Aorta (tissue), 5 donors: ENCODE measurements around the gene RASGEF1C. TPM values are rescaled to one million over a fixed set of nuclear protein-coding genes. Genes with fewer than 3 reads are reported as not detected.
A peak's percentile ranks its signal among the peaks of the same experiment; 100 is the strongest.

Experiments used
- ATAC-seq: fragments of 200-7000 bp; cut with Tn5 transposase; one replicate; pipeline ENCODE4 v1.9.1; 2022; ENCODE audit warnings: moderate library complexity; ENCODE audit not compliant: low FRiP score
- DNase-seq, 2 donors: peaks; one replicate each; pipeline ENCODE4 v3.0.0-alpha.2; 2020
- H3K27ac ChIP-seq, 2 donors: one replicate each; pipeline ENCODE4 v1.5.1; 2013; ENCODE audit warnings: low read length in 2 of 2, mild to moderate bottlenecking in 2 of 2, moderate library complexity in 2 of 2, control low read depth in 1 of 2, inconsistent platforms in 1 of 2, low read depth in 1 of 2
- H3K27me3 ChIP-seq, 2 donors: one replicate each; pipeline ENCODE4 v1.6.1; 2013; ENCODE audit warnings: control low read depth in 1 of 2, low read length in 1 of 2, mild to moderate bottlenecking in 1 of 2, moderate library complexity in 1 of 2; ENCODE audit not compliant: insufficient read depth in 2 of 2, control insufficient read depth in 1 of 2
- H3K36me3 ChIP-seq, 2 donors: one replicate each; pipeline ENCODE4 v1.6.1; 2013; ENCODE audit warnings: control low read depth in 1 of 2, low read length in 1 of 2, mild to moderate bottlenecking in 1 of 2; ENCODE audit not compliant: insufficient read depth in 2 of 2, control insufficient read depth in 1 of 2
- H3K4me1 ChIP-seq, 2 donors: one replicate each; pipeline ENCODE4 v1.6.1; 2013; ENCODE audit warnings: low read length in 2 of 2, control low read depth in 1 of 2, mild to moderate bottlenecking in 1 of 2, moderate library complexity in 1 of 2; ENCODE audit not compliant: insufficient read depth in 2 of 2, control insufficient read depth in 1 of 2
- H3K4me3 ChIP-seq, 2 donors: one replicate each; pipeline ENCODE4 v1.5.1; 2013; ENCODE audit warnings: low read length in 2 of 2, control low read depth in 1 of 2, mild to moderate bottlenecking in 1 of 2
- H3K9me3 ChIP-seq: one replicate; pipeline ENCODE4 v1.6.1; 2013; ENCODE audit warnings: mild to moderate bottlenecking, low read length; ENCODE audit not compliant: control insufficient read depth
- WGBS, 2 donors: extraction: QIAGEN DNeasy Blood & Tissue Kit; methylation state at CpG; one replicate each; pipeline ENCODE4 v1.1.7; 2013; 5-methylcytosine and 5-hydroxymethylcytosine counted together
- intact Hi-C, 2 donors: fragments of 100-400 bp; cut with DNase I; formaldehyde crosslinking; loops; one replicate each; pipeline versions ENCODE4 v1.14.2 to v1.15.0; 2022
- polyA plus RNA-seq, 2 donors: library from polyadenylated mRNA; stranded (reverse); fragments of 200-250 nt; gene quantifications; one replicate each; pipeline ENCODE4 v1.2.3, GENCODE V29; 2013
- total RNA-seq, 2 donors: library from RNA; stranded (reverse); fragmentation: NEBNext Ultra II Directional; extraction: Animal tissue kit (Norgen Biotek cat#: 25700); gene quantifications; one replicate each; pipeline ENCODE4 v1.2.1, GENCODE V29; 2021
- donor health status: healthy with polysubstance abuse.
- donor health status: Bipolar disorder and iron deficiency.
- donor health status: DM: no; HTN: no; CAD: no.
- donor health status: DM: no; HTN: no; CAD: no.
- donor health status: DM: yes; HTN: yes; CAD: no.

Gene RASGEF1C
- total and polyA plus RNA-seq, 4 donors = 0.66 to 1.2 TPM; not detected in 2

- H3K4me1 ChIP-seq = no peaks in the 10 kb centered on the region
- DNase-seq (no peak), ATAC-seq (no peak)
- H3K9me3 ChIP-seq = no peaks in the 10 kb centered on the region
- intact Hi-C loops = loop anchor here in 1 of 2 donors (5.0 to 10.0 kb wide), 2 partner anchors 165 to 518 kb away; partner anchors contain the start of genes RUFY1 and TBC1D9B
- 76 to 80% methylated on average over 25 of the region's 25 CpGs for WGBS, 2 donors
- no peak overlapping the region for H3K27ac ChIP-seq
- no peak overlapping the region for H3K4me3 ChIP-seq
- H3K36me3 ChIP-seq = no peaks in the 10 kb centered on the region
- H3K27me3 ChIP-seq = no peaks in the 10 kb centered on the region
Observed at GRCh38 chr5:180072556-180072955, 136.5 kb downstream of the RASGEF1C start.

DNA sequence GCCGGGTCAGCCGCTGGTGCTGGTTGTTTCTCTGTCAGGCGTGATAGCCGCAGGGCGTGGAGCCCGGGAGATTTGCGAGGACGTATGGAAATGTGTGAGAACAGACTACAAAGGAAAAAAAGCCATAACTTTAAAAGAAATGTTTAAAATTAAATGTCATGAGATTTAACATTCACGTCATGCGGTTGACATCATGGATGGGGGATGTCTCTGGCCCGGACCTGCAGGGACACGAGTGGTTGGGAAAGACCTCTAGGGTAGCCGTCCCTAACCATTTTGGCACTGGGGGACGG is 136.8 kb downstream of the RASGEF1C start:
- no peak for ATAC-seq
- Histone ChIP-seq H3K36me3 (no peaks in the 10 kb centered on the region), H3K4me3 (no peak overlapping the region), H3K4me1 (no peaks in the 10 kb centered on the region), H3K27ac (no peak overlapping the region), H3K27me3 (no peaks in the 10 kb centered on the region), H3K9me3 (no peaks in the 10 kb centered on the region)
- DNase-seq = no peak
- 12 to 14% methylated on average over 14 of the region's 14 CpGs for WGBS, 2 donors
- intact Hi-C loops = loop anchor here in 1 of 2 donors (5.0 to 10.0 kb wide), 2 partner anchors 165 to 517 kb away; partner anchors contain the start of genes RUFY1 and TBC1D9B

DNA sequence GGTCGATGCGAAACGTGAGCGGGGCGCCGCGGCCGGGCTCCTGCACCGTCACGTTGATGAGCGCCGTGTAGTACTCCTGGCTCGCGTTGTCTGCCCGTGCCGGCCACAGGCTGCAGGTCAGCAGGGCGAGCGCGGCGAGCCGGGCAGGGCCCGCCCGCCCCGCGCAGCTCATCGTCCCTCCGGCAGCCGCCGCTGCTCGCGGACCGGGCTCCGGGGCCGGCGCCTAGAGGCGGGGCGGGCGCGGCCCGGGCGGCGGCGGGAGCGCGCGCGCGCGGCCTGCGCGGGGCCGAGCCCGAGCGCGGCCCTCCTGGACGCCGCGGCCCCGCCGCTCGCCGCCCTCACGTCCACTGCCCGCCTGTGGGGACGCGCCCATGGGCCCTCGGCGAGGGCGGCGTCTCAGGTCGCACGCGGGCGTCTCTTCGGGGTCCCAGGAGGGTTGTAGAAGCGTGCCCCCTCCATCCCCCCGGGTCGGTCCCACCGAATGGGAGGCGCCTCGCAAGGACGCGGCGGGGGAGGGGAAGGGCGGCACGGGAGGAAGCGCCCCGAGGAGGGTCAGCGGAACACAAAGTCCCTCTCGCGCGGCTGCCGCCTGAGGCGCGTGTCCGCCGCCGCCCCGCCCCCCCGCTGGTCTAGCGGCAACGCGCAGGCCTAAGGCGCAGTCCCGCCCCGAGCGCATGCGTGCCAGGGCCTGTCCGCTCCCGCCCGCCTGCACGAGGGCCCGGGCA is 137.3 kb downstream of the RASGEF1C start, which contains the start of gene RNF130:
TSS of gene RNF130 (minus strand) at position 229 of the 725 bp plus-strand sequence. CDS start at position 172, 57 bp downstream.
- DNase-seq = peak; percentile 97 to 98
- peak; percentile 98 for ATAC-seq
- Histone ChIP-seq H3K27me3 (no peaks in the 10 kb centered on the region), H3K9me3 (no peaks in the 10 kb centered on the region), H3K27ac (peak within 1 kb of the TSS; percentile 31 to 83), H3K36me3 (no peaks in the 10 kb centered on the region), H3K4me3 (peak within 1 kb of the TSS; percentile 77 to 91), H3K4me1 (no peaks in the 10 kb centered on the region)
- WGBS, 2 donors = 0 to 1% methylated on average over 37 to 113 of the region's 113 CpGs
- intact Hi-C loops = loop anchor here in 1 of 2 donors (5.0 to 10.0 kb wide), 2 partner anchors 164 to 517 kb away; partner anchors contain the start of genes RUFY1 and TBC1D9B

GRCh38 chr5:180070756-180071530 is 138.1 kb downstream of the RASGEF1C start:
- WGBS, 2 donors = 1% methylated on average over 46 to 48 of the region's 48 CpGs
- Histone ChIP-seq H3K36me3 (no peaks in the 10 kb centered on the region), H3K4me3 (peak overlapping the region; percentile 77 to 91), H3K27ac (peak overlapping the region in 1 of 2 donors; percentile 73), H3K9me3 (no peaks in the 10 kb centered on the region), H3K4me1 (no peaks in the 10 kb centered on the region), H3K27me3 (no peaks in the 10 kb centered on the region)
- intact Hi-C loops = loop anchor here in 1 of 2 donors (5.0 to 10.0 kb wide), 2 partner anchors 164 to 516 kb away; partner anchors contain the start of genes RUFY1 and TBC1D9B
- DNase-seq = peak; percentile 69 to 87
- ATAC-seq = peak; percentile 44

DNA sequence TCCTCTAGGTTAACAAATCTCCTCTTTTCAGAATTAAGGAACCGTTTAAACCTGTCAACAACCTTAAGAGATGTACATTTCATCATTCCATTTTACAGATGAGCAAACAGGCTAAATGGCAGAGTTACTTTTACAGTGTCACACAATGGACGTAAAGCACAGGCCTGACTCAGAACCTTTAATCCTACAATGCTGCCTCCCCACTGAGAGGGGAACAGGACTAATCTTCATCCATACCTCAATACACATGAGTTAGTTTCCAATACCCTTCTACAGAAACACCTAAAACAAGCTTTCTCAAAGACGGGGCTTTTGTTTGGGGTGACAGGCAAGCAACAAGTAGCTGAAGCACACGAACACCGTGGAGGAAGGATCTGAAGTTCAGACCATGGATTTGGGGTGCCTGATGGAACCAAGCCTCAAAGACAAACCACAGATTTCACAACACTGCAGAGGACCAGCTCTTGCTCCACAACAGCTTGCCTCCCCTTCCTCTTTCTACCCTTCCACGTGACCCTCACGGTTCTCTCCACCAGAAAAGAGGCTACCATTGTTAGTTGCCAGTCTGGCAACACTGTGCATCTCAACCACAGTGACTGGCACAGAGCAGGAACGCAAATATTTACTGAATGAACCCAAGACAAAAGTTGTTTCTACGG is 139.3 kb downstream of the RASGEF1C start:
- no peaks in the 10 kb centered on the region for H3K9me3 ChIP-seq
- intact Hi-C loops = loop anchor here in 1 of 2 donors (5.0 to 10.0 kb wide), 2 partner anchors 162 to 515 kb away; partner anchors contain the start of genes RUFY1 and TBC1D9B
- no peaks in the 10 kb centered on the region for H3K36me3 ChIP-seq
- WGBS, 2 donors = 85 to 91% methylated on average over 9 of the region's 9 CpGs
- peak overlapping the region in 1 of 2 donors; percentile 77 for H3K4me3 ChIP-seq
- no peak for ATAC-seq
- H3K27ac ChIP-seq = no peak overlapping the region
- no peaks in the 10 kb centered on the region for H3K27me3 ChIP-seq
- peak in 1 of 2 donors; percentile 78 for DNase-seq
- no peaks in the 10 kb centered on the region for H3K4me1 ChIP-seq

- H3K4me3 ChIP-seq = no peak overlapping the region
- ATAC-seq (no peak), DNase-seq (no peak)
- WGBS, 2 donors = 78 to 79% methylated on average over 6 of the region's 6 CpGs
- no peaks in the 10 kb centered on the region for H3K36me3 ChIP-seq
- H3K27ac ChIP-seq = no peak overlapping the region
- no peaks in the 10 kb centered on the region for H3K4me1 ChIP-seq
- H3K27me3 ChIP-seq = no peaks in the 10 kb centered on the region
- intact Hi-C loops = no loop called here
- H3K9me3 ChIP-seq = no peaks in the 10 kb centered on the region
Observed at GRCh38 chr5:180068519-180069090, 140.4 kb downstream of the RASGEF1C start.

DNA sequence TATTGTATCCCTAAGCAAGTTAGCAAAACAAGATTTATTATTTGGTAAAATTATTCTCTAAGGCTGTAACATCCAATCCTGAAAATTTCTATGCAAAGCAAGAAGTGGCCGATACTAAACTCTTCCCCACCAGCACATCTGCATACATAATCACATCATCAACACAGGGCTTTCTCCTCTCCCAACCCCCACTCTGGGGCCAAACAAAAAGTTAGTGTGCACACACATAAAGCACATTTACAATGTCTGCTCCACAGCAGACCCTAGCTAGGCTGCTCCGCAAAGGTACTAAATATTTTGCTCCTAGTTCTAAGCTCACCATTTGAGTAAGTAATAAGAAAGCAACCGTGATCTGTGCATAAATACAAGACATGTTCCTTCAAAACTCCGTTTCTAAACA is 141.0 kb downstream of the RASGEF1C start:
- H3K4me3 ChIP-seq = no peak overlapping the region
- H3K36me3 ChIP-seq = no peaks in the 10 kb centered on the region
- H3K27ac ChIP-seq = no peak overlapping the region
- WGBS, 2 donors = 69 to 86% methylated on average over 4 of the region's 4 CpGs
- no peak for DNase-seq
- H3K9me3 ChIP-seq = no peaks in the 10 kb centered on the region
- H3K4me1 ChIP-seq = no peaks in the 10 kb centered on the region
- intact Hi-C loops = no loop called here
- H3K27me3 ChIP-seq = no peaks in the 10 kb centered on the region
- no peak for ATAC-seq

GRCh38 chr5:180060192-180060591 is 148.8 kb downstream of the RASGEF1C start:
- Histone ChIP-seq H3K27me3 (no peaks in the 10 kb centered on the region), H3K36me3 (no peaks in the 10 kb centered on the region), H3K9me3 (no peaks in the 10 kb centered on the region), H3K27ac (no peak overlapping the region), H3K4me1 (no peaks in the 10 kb centered on the region), H3K4me3 (no peak overlapping the region)
- intact Hi-C loops = no loop called here
- DNase-seq = no peak
- WGBS, 2 donors = 89 to 95% methylated on average over 7 of the region's 7 CpGs
- no peak for ATAC-seq
